Measurements from ENCODE around the gene BOLL. TPM values are rescaled to one million over a fixed set of nuclear protein-coding genes. Genes with fewer than 3 reads are reported as not detected.

The BOLL gene
- total RNA-seq, 1 experiment from 2014 or later, result not detected

- Histone ChIP-seq H4K8ac (replicated peaks; ENCODE audit: insufficient read length, low read depth, low read length) (no peak overlapping the region), H3K56ac (ENCODE audit: insufficient read length, low read depth, low read length) (no peak overlapping the region), H2AK5ac (ENCODE audit: insufficient read length, low read length) (no peak overlapping the region), H3K79me2 (ENCODE audit: insufficient read depth, low read length) (no peaks in the 10 kb centered on the region), H4K5ac (ENCODE audit: insufficient read length, low read depth, low read length) (no peak overlapping the region), H3K9me3 (ENCODE audit: control insufficient read depth, low read depth, low read length) (no peaks in the 10 kb centered on the region), H3K4me1 (ENCODE audit: insufficient read depth, low read length) (no peaks in the 10 kb centered on the region), H4K91ac (ENCODE audit: insufficient read length, low read depth, low read length) (no peak overlapping the region), H4K20me1 (ENCODE audit: control insufficient read depth, insufficient read depth, insufficient read length) (no peaks in the 10 kb centered on the region), H2AFZ (ENCODE audit: low read length) (no peak overlapping the region), H2BK20ac (ENCODE audit: low read depth, low read length, poor library complexity, severe bottlenecking) (no peak overlapping the region), H3K4me2 (ENCODE audit: insufficient read depth, insufficient read length, low read length) (no peak overlapping the region), H3K9ac (ENCODE audit: extremely low read depth, insufficient read length, low read length) (no peak overlapping the region), H3K27ac (ENCODE audit: insufficient read length, low read depth, low read length) (no peak overlapping the region), H3K23ac (ENCODE audit: insufficient read length, low read depth, low read length) (no peak overlapping the region), H3K79me1 (ENCODE audit: insufficient read depth, low read depth, low read length, poor library complexity, severe bottlenecking) (no peaks in the 10 kb centered on the region), H2BK12ac (ENCODE audit: insufficient read length, low read depth, low read length) (no peak overlapping the region), H3K23me2 (ENCODE audit: insufficient read length, low read depth, low read length, poor library complexity, severe bottlenecking) (no peaks in the 10 kb centered on the region), H2BK15ac (ENCODE audit: low read depth, low read length) (no peak overlapping the region), H3K14ac (ENCODE audit: insufficient read depth, low read length) (no peak overlapping the region), H3T11ph (ENCODE audit: low read length) (no peak overlapping the region), H2BK5ac (ENCODE audit: insufficient read length, low read length) (no peak overlapping the region), H3K4ac (ENCODE audit: low read depth, low read length) (no peak overlapping the region), H3K18ac (ENCODE audit: insufficient read length, low read depth, low read length) (no peak overlapping the region), H3K27me3 (ENCODE audit: insufficient read depth, low read length) (no peaks in the 10 kb centered on the region), H2BK120ac (ENCODE audit: low read depth, low read length, poor library complexity, severe bottlenecking) (no peak overlapping the region)
- Mint-ChIP-seq H3K27ac (no peak overlapping the region), H3K9me3 (peaks cover 13 to 17% of the 10 kb centered on the region in 2 experiments), H3K36me3 (ENCODE audit: insufficient read depth in 1 of 3, low read depth in 3 of 3) (peaks cover 9 to 10% (median 9%) of the 10 kb centered on the region in 3 experiments), H3K4me1 (peaks cover 2 to 7% of the 10 kb centered on the region in 2 experiments; a peak in 3 of 4 replicates), H3K4me3 (no peak overlapping the region), H3K27me3 (ENCODE audit: low read depth) (no peaks in the 10 kb centered on the region; the same call in none of the 2 replicates)
- no peak for DNase-seq
- TF ChIP-seq CTCF (conservative IDR thresholded peaks at IDR 0.05), result no peak
Measured at GRCh38 chr2:197727011-197727410, 58.1 kb downstream of the BOLL start.

All from H9 (cell line).